ENCODE results near the gene RNF227. TPM values are rescaled to one million over a fixed set of nuclear protein-coding genes. Genes with fewer than 3 reads are reported as not detected.
A peak's percentile ranks its signal among the peaks of the same experiment; 100 is the strongest.

Gene RNF227
- total and polyA plus RNA-seq, 2 of the 13 experiments (the other 11 are each of a cell fraction or from before 2014, with no cell fraction given), result 0.20 to 0.79 TPM

GRCh38 chr17:7887482-7888183, 28.5 kb downstream of the RNF227 start (continued):
- TF ChIP-seq TFDP2 (CRISPR knock-in tag; IDR thresholded peaks at IDR 0.05), result 0 out of 2 replicates have a peak, but pooled peaks have one; percentile 8
- no peak for TF ChIP-seq ZNF432 (CRISPR knock-in tag; IDR thresholded peaks at IDR 0.05; ENCODE audit: borderline replicate concordance)
- TF ChIP-seq CHD2 (IDR thresholded peaks at IDR 0.05; ENCODE audit: low read depth, low read length), result no peak
- TF ChIP-seq GPBP1L1 (CRISPR knock-in tag; IDR thresholded peaks at IDR 0.05), result no peak
- no peak for TF ChIP-seq PAX8 (CRISPR knock-in tag; IDR thresholded peaks at IDR 0.05; ENCODE audit: borderline replicate concordance)
- TF ChIP-seq MED1 (CRISPR knock-in tag; IDR thresholded peaks at IDR 0.05), result 0 out of 2 replicates have a peak, but pooled peaks have one; percentile 18
- TF ChIP-seq ZMAT3 (CRISPR knock-in tag; conservative IDR thresholded peaks at IDR 0.05), result 0 out of 2 replicates have a peak, but pooled peaks have one; percentile 25
- peak; percentile 19 for TF ChIP-seq CTCF (CRISPR knock-in tag; IDR thresholded peaks at IDR 0.05)
- TF ChIP-seq GTF3A (CRISPR knock-in tag; conservative IDR thresholded peaks at IDR 0.05), result no peak
- TF ChIP-seq ATF7-NPFF (CRISPR knock-in tag; IDR thresholded peaks at IDR 0.05; ENCODE audit: low read depth), result no peak
- TF ChIP-seq DDIT3 (CRISPR knock-in tag; IDR thresholded peaks at IDR 0.05), result no peak
- TF ChIP-seq ZNF232 (CRISPR knock-in tag; IDR thresholded peaks at IDR 0.05; ENCODE audit: borderline replicate concordance), result no peak
- TF ChIP-seq FOXO1 (CRISPR knock-in tag; IDR thresholded peaks at IDR 0.05), result peak; percentile 57
- TF ChIP-seq ZBTB25 (CRISPR knock-in tag; IDR thresholded peaks at IDR 0.05), result no peak
- 0 out of 2 replicates have a peak, but pooled peaks have one; percentile 42 for TF ChIP-seq ZNF574 (CRISPR knock-in tag; IDR thresholded peaks at IDR 0.05)
- TF ChIP-seq KLF6 (CRISPR knock-in tag; IDR thresholded peaks at IDR 0.05), result no peak
- 0 out of 2 replicates have a peak, but pooled peaks have one; percentile 24 for TF ChIP-seq YEATS2 (CRISPR knock-in tag; IDR thresholded peaks at IDR 0.05; ENCODE audit: borderline replicate concordance)
- no peak for TF ChIP-seq SALL2 (CRISPR knock-in tag; IDR thresholded peaks at IDR 0.05)
- TF ChIP-seq ZFP36L2 (CRISPR knock-in tag; IDR thresholded peaks at IDR 0.05), result no peak
- TF ChIP-seq ZNF772 (CRISPR knock-in tag; IDR thresholded peaks at IDR 0.05), result no peak
